GM12878 (cell line): ENCODE measurements around the gene WDR13. TPM values are rescaled to one million over a fixed set of nuclear protein-coding genes. Genes with fewer than 3 reads are reported as not detected.

ENCODE experiments used
- JUND ChIP-seq: IDR thresholded peaks from 2 replicates; pipeline ENCODE4 v1.6.1; 2012; ENCODE audit warnings: low read depth, mild to moderate bottlenecking, low read length, improper control_type of control experiment, moderate library complexity
- MEF2A ChIP-seq: IDR thresholded peaks from 2 replicates; pipeline ENCODE4 v1.6.1; 2011; ENCODE audit warnings: low read depth, mild to moderate bottlenecking, low read length, moderate library complexity; ENCODE audit not compliant: insufficient read depth
- MYC ChIP-seq: IDR thresholded peaks from 2 replicates; pipeline ENCODE4 v1.6.1; 2011; ENCODE audit warnings: mild to moderate bottlenecking, low read length, moderate library complexity, inconsistent platforms; ENCODE audit not compliant: insufficient read depth, insufficient replicate concordance, insufficient read length, severe bottlenecking
- NFIC ChIP-seq: IDR thresholded peaks from 2 replicates; pipeline ENCODE4 v1.6.1; 2012; ENCODE audit warnings: low read depth, mild to moderate bottlenecking, inconsistent platforms, low read length, moderate library complexity
- PAX8 ChIP-seq: fragments of 450-650 bp; IDR thresholded peaks from 2 replicates; pipeline ENCODE4 v1.6.1; 2017; ENCODE audit warnings: mild to moderate bottlenecking, moderate library complexity
- RAD21 ChIP-seq: IDR thresholded peaks from 2 replicates; pipeline ENCODE4 v1.6.1; 2011; ENCODE audit warnings: mild to moderate bottlenecking, low read depth, low read length, moderate library complexity; ENCODE audit not compliant: insufficient read depth
- RAD51 ChIP-seq: fragments of 450-650 bp; IDR thresholded peaks from 2 replicates; pipeline ENCODE4 v1.6.1; 2016; ENCODE audit warnings: moderate library complexity, mild to moderate bottlenecking, inconsistent platforms
- RBBP5 ChIP-seq: fragments of 200-600 bp; sonication (generic); conservative IDR thresholded peaks from 2 replicates; pipeline ENCODE4 v1.6.1; 2016
- SIN3A ChIP-seq: IDR thresholded peaks from 2 replicates; pipeline ENCODE4 v1.6.1; 2012; ENCODE audit warnings: low read depth, low read length, improper control_type of control experiment
- SIX5 ChIP-seq: IDR thresholded peaks from 2 replicates; pipeline ENCODE4 v1.6.1; 2011; ENCODE audit warnings: mild to moderate bottlenecking, low read depth, low read length, moderate library complexity; ENCODE audit not compliant: severe bottlenecking
- SKIL ChIP-seq: fragments of 450-650 bp; IDR thresholded peaks from 2 replicates; pipeline ENCODE4 v1.6.1; 2017; ENCODE audit warnings: mild to moderate bottlenecking, low read depth, inconsistent platforms; ENCODE audit not compliant: poor library complexity, severe bottlenecking
- SRF ChIP-seq, 2 experiments: IDR thresholded peaks; 2 replicates each; pipeline ENCODE4 v1.6.1; 2011; ENCODE audit warnings: low read depth in 2 of 2, low read length in 2 of 2, mild to moderate bottlenecking in 1 of 2, moderate library complexity in 1 of 2
- TAF1 ChIP-seq: IDR thresholded peaks from 2 replicates; pipeline ENCODE4 v1.6.1; 2011; ENCODE audit warnings: mild to moderate bottlenecking, low read depth, low read length, borderline replicate concordance
- ZNF274 ChIP-seq: IDR thresholded peaks from one replicate; pipeline ENCODE4 v1.8.0; 2011; ENCODE audit not compliant: insufficient read length, insufficient read depth
- polyA plus RNA-seq, 11 experiments: library from polyadenylated mRNA; depleted of rRNA in 4 of 11; unstranded in 6 of 11; stranded (reverse) in 5 of 11; fragments of >200 nt; fragmentation: Nextera tagmentation in 4 of 11; fragmentation: Illumina TruSeq in 1 of 11; extraction: Ambion mirVana in 4 of 11; extraction: Trizol in 1 of 11; gene quantifications; 1 replicate in 1 of 11; 2 replicates in 10 of 11; pipeline versions ENCODE4 v1.2.1 to v1.2.3, GENCODE V29; 2011 to 2016; ENCODE audit warnings: inconsistent platforms in 2 of 11, missing spikeins in 2 of 11, low read depth in 1 of 11
- total RNA-seq, 4 experiments: library from RNA; depleted of rRNA in 3 of 4; stranded (reverse); fragments of >200 nt in 3 of 4; fragmentation: Illumina TruSeq in 1 of 4; extraction: Trizol in 1 of 4; gene quantifications; 2 replicates each; pipeline versions ENCODE4 v1.2.1 to v1.2.3, GENCODE V29; 2013 to 2021
- TF ChIP-seq, protein P1 (sequence below): fragments of 150-350 bp; IDR thresholded peaks from 2 replicates; pipeline ENCODE4 v1.6.1; 2016; ENCODE audit warnings: low read depth, low read length
- TF ChIP-seq, protein P2 (sequence below): IDR thresholded peaks from 2 replicates; pipeline ENCODE4 v1.6.1; 2012; ENCODE audit warnings: low read length, inconsistent platforms
- TF ChIP-seq, protein P3 (sequence below): fragments of 450-650 bp; IDR thresholded peaks from 2 replicates; pipeline ENCODE4 v1.6.1; 2017; ENCODE audit warnings: mild to moderate bottlenecking, moderate library complexity

The WDR13 gene
- total and polyA plus RNA-seq, 10 of the 15 experiments (the other 5 are each of a cell fraction or from before 2014, with no cell fraction given): 6.9 to 62.7 (median 28.9) TPM

DNA sequence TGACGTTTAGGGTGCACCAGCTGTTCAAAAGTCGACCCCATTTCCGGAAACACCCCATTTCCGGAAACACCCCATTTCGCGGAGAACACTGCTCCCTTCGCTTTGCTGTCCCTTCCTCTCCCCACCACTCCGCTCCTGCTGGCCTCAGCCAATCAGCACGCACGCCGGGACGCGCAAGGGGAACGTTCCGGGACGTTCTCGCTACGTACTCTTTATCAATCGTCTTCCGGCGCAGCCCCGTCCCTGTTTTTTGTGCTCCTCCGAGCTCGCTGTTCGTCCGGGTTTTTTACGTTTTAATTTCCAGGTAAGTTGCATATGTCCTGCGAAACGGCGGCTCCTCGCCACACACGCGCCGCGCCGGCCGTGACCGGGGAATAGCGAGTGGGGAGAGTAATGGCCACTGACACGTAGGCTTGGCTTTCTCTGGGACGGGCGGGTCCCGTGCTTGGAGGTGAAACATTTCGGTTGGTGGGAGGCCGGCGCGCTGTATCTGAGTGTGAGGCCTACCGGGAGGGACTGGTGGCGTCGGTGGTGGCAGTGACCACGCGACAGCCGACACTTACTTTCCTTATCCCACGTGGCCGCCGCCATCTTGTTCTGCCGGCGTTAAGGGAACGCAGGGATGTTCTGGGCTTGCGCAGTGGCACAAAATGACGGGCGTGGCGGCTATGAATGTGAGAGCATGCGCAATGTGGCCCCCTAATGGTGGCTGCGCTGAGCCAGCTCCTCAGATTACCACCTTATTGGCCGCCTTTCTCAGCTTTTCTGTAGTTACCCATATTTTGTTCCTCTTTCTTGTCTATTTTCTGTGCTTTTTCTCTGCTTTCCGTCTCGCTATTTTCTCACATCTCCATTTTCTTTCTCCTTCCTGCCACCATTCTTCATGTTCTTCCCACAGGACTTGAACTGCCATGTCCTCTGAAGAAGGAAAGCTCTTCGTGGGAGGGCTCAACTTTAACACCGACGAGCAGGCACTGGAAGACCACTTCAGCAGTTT lies 22.7 kb upstream of the WDR13 start, which contains the start of gene RBM3 (continued):
- TF ChIP-seq SIX5 (peak; percentile 30), SRF (IDR thresholded peaks at IDR 0.05; ENCODE audit: low read depth in 2 of 2, low read length in 2 of 2) (peak in 1 of 2 experiments; percentile 47; a peak in 1 of 4 replicates), NFIC (no peak), JUND (no peak), MEF2A (no peak), SKIL (no peak), RAD21 (no peak), RBBP5 (no peak), SIN3A (peak; percentile 59; the same call in 1 of the 2 replicates), MYC (peak; percentile 100), PAX8 (no peak), ZNF274 (no peak), TAF1 (peak; percentile 60; the same call in 1 of the 2 replicates), RAD51 (peak; percentile 80)
- TF ChIP-seq, protein P1, sequence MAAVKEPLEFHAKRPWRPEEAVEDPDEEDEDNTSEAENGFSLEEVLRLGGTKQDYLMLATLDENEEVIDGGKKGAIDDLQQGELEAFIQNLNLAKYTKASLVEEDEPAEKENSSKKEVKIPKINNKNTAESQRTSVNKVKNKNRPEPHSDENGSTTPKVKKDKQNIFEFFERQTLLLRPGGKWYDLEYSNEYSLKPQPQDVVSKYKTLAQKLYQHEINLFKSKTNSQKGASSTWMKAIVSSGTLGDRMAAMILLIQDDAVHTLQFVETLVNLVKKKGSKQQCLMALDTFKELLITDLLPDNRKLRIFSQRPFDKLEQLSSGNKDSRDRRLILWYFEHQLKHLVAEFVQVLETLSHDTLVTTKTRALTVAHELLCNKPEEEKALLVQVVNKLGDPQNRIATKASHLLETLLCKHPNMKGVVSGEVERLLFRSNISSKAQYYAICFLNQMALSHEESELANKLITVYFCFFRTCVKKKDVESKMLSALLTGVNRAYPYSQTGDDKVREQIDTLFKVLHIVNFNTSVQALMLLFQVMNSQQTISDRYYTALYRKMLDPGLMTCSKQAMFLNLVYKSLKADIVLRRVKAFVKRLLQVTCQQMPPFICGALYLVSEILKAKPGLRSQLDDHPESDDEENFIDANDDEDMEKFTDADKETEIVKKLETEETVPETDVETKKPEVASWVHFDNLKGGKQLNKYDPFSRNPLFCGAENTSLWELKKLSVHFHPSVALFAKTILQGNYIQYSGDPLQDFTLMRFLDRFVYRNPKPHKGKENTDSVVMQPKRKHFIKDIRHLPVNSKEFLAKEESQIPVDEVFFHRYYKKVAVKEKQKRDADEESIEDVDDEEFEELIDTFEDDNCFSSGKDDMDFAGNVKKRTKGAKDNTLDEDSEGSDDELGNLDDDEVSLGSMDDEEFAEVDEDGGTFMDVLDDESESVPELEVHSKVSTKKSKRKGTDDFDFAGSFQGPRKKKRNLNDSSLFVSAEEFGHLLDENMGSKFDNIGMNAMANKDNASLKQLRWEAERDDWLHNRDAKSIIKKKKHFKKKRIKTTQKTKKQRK: no peak
- TF ChIP-seq, protein P2, sequence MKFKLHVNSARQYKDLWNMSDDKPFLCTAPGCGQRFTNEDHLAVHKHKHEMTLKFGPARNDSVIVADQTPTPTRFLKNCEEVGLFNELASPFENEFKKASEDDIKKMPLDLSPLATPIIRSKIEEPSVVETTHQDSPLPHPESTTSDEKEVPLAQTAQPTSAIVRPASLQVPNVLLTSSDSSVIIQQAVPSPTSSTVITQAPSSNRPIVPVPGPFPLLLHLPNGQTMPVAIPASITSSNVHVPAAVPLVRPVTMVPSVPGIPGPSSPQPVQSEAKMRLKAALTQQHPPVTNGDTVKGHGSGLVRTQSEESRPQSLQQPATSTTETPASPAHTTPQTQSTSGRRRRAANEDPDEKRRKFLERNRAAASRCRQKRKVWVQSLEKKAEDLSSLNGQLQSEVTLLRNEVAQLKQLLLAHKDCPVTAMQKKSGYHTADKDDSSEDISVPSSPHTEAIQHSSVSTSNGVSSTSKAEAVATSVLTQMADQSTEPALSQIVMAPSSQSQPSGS: no peak
- TF ChIP-seq, protein P3, sequence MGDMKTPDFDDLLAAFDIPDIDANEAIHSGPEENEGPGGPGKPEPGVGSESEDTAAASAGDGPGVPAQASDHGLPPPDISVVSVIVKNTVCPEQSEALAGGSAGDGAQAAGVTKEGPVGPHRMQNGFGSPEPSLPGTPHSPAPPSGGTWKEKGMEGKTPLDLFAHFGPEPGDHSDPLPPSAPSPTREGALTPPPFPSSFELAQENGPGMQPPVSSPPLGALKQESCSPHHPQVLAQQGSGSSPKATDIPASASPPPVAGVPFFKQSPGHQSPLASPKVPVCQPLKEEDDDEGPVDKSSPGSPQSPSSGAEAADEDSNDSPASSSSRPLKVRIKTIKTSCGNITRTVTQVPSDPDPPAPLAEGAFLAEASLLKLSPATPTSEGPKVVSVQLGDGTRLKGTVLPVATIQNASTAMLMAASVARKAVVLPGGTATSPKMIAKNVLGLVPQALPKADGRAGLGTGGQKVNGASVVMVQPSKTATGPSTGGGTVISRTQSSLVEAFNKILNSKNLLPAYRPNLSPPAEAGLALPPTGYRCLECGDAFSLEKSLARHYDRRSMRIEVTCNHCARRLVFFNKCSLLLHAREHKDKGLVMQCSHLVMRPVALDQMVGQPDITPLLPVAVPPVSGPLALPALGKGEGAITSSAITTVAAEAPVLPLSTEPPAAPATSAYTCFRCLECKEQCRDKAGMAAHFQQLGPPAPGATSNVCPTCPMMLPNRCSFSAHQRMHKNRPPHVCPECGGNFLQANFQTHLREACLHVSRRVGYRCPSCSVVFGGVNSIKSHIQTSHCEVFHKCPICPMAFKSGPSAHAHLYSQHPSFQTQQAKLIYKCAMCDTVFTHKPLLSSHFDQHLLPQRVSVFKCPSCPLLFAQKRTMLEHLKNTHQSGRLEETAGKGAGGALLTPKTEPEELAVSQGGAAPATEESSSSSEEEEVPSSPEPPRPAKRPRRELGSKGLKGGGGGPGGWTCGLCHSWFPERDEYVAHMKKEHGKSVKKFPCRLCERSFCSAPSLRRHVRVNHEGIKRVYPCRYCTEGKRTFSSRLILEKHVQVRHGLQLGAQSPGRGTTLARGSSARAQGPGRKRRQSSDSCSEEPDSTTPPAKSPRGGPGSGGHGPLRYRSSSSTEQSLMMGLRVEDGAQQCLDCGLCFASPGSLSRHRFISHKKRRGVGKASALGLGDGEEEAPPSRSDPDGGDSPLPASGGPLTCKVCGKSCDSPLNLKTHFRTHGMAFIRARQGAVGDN: 0 out of 2 replicates have a peak, but pooled peaks have one; percentile 22
